K562 (cell line): ENCODE measurements around the gene HAVCR1. TPM values are rescaled to one million over a fixed set of nuclear protein-coding genes. Genes with fewer than 3 reads are reported as not detected.

ENCODE experiments used
- polyA plus RNA-seq, 8 experiments: library from polyadenylated mRNA; depleted of rRNA in 4 of 8; stranded (reverse) in 5 of 8; unstranded in 3 of 8; fragments of >200 nt; fragmentation: Nextera tagmentation in 2 of 8; fragmentation: Illumina TruSeq in 1 of 8; extraction: Ambion mirVana in 2 of 8; extraction: Trizol in 1 of 8; gene quantifications; 2 replicates each; pipeline versions ENCODE4 v1.2.1 to v1.2.3, GENCODE V29; 2011 to 2014; ENCODE audit warnings: inconsistent platforms in 1 of 8, missing spikeins in 1 of 8
- total RNA-seq, 7 experiments: library from RNA; depleted of rRNA in 6 of 7; stranded (reverse); fragments of >200 nt in 6 of 7; fragmentation: Illumina TruSeq in 2 of 7; extraction: Trizol in 2 of 7; gene quantifications; 2 replicates each; pipeline versions ENCODE4 v1.2.1 to v1.2.3, GENCODE V29; 2011 to 2021; ENCODE audit warnings: low replicate concordance in 1 of 7

Gene HAVCR1
- total and polyA plus RNA-seq, 9 of the 15 experiments (the other 6 are each of a cell fraction or from before 2014, with no cell fraction given), result 0.04 TPM; not detected in 8

Other genes with a start within 250 kb of the HAVCR1 start
- not detected in 2 replicates for gene PPP1R2B, start 208.8 kb downstream of the HAVCR1 start, total RNA-seq (2014; rRNA removed)
- gene PPP1R2B, start 208.8 kb downstream of the HAVCR1 start, total RNA-seq (2014; rRNA removed; fragmentation: Illumina TruSeq; extraction: Trizol), result 0.10 TPM in 1 of 2 replicates, not detected in the other
- not detected in 2 replicates for gene PPP1R2B, start 208.8 kb downstream of the HAVCR1 start, total RNA-seq (2015; rRNA removed; fragmentation: Illumina TruSeq; extraction: Trizol)
- not detected in 2 replicates for gene PPP1R2B, start 208.8 kb downstream of the HAVCR1 start, total RNA-seq (2021)
- 0.05 and 0.11 TPM in 2 replicates for gene PPP1R2B, start 208.8 kb downstream of the HAVCR1 start, polyA plus RNA-seq (2011; rRNA removed)
- 0.06 TPM in 1 of 2 replicates, not detected in the other for gene PPP1R2B, start 208.8 kb downstream of the HAVCR1 start, polyA plus RNA-seq (2014; fragmentation: Illumina TruSeq; extraction: Trizol)
- gene PPP1R2B, start 208.8 kb downstream of the HAVCR1 start, polyA plus RNA-seq (2014; fragmentation: Nextera tagmentation; extraction: Ambion mirVana), result not detected
- gene PPP1R2B, start 208.8 kb downstream of the HAVCR1 start, polyA plus RNA-seq (2014; rRNA removed), result 0.04 TPM in 1 of 2 replicates, not detected in the other
- not detected in 2 replicates for gene TIMD4, start 95.9 kb downstream of the HAVCR1 start, total RNA-seq (2014; rRNA removed)
- gene TIMD4, start 95.9 kb downstream of the HAVCR1 start, total RNA-seq (2014; rRNA removed; fragmentation: Illumina TruSeq; extraction: Trizol), result not detected in 2 replicates
- not detected in 2 replicates for gene TIMD4, start 95.9 kb downstream of the HAVCR1 start, total RNA-seq (2015; rRNA removed; fragmentation: Illumina TruSeq; extraction: Trizol)
- not detected in 2 replicates for gene TIMD4, start 95.9 kb downstream of the HAVCR1 start, total RNA-seq (2021)
- not detected in 2 replicates for gene TIMD4, start 95.9 kb downstream of the HAVCR1 start, polyA plus RNA-seq (2011; rRNA removed)
- not detected in 2 replicates for gene TIMD4, start 95.9 kb downstream of the HAVCR1 start, polyA plus RNA-seq (2014; fragmentation: Illumina TruSeq; extraction: Trizol)
- gene TIMD4, start 95.9 kb downstream of the HAVCR1 start, polyA plus RNA-seq (2014; fragmentation: Nextera tagmentation; extraction: Ambion mirVana), result not detected
- gene TIMD4, start 95.9 kb downstream of the HAVCR1 start, polyA plus RNA-seq (2014; rRNA removed), result not detected in 2 replicates
- gene HAVCR2, start 49.9 kb upstream of the HAVCR1 start, total RNA-seq (2014; rRNA removed), result 0.61 TPM in 1 of 2 replicates, not detected in the other
- 0.06 and 0.11 TPM in 2 replicates for gene HAVCR2, start 49.9 kb upstream of the HAVCR1 start, total RNA-seq (2014; rRNA removed; fragmentation: Illumina TruSeq; extraction: Trizol)
- gene HAVCR2, start 49.9 kb upstream of the HAVCR1 start, total RNA-seq (2015; rRNA removed; fragmentation: Illumina TruSeq; extraction: Trizol), result not detected in 2 replicates
- not detected in 2 replicates for gene HAVCR2, start 49.9 kb upstream of the HAVCR1 start, total RNA-seq (2021)
- gene HAVCR2, start 49.9 kb upstream of the HAVCR1 start, polyA plus RNA-seq (2011; rRNA removed), result 0.04 and 0.07 TPM in 2 replicates
- 0.04 TPM in 1 of 2 replicates, not detected in the other for gene HAVCR2, start 49.9 kb upstream of the HAVCR1 start, polyA plus RNA-seq (2014; fragmentation: Illumina TruSeq; extraction: Trizol)
- gene HAVCR2, start 49.9 kb upstream of the HAVCR1 start, polyA plus RNA-seq (2014; fragmentation: Nextera tagmentation; extraction: Ambion mirVana), result under 1 TPM in 1 of 2 experiments, not detected in 1; 0.07 TPM
- not detected in 2 replicates for gene HAVCR2, start 49.9 kb upstream of the HAVCR1 start, polyA plus RNA-seq (2014; rRNA removed)
- gene MED7, start 83.7 kb upstream of the HAVCR1 start, total RNA-seq (2014; rRNA removed), result 4.5 and 4.8 TPM in 2 replicates
- gene MED7, start 83.7 kb upstream of the HAVCR1 start, total RNA-seq (2014; rRNA removed; fragmentation: Illumina TruSeq; extraction: Trizol), result 11.2 and 12.9 TPM in 2 replicates
- gene MED7, start 83.7 kb upstream of the HAVCR1 start, total RNA-seq (2015; rRNA removed; fragmentation: Illumina TruSeq; extraction: Trizol), result 9.2 and 11.8 TPM in 2 replicates
- gene MED7, start 83.7 kb upstream of the HAVCR1 start, total RNA-seq (2021), result 6.7 and 7.2 TPM in 2 replicates
- gene MED7, start 83.7 kb upstream of the HAVCR1 start, polyA plus RNA-seq (2011; rRNA removed), result 10.6 and 15.4 TPM in 2 replicates
- gene MED7, start 83.7 kb upstream of the HAVCR1 start, polyA plus RNA-seq (2014; fragmentation: Illumina TruSeq; extraction: Trizol), result 13.6 and 17.4 TPM in 2 replicates
- gene MED7, start 83.7 kb upstream of the HAVCR1 start, polyA plus RNA-seq (2014; fragmentation: Nextera tagmentation; extraction: Ambion mirVana), result 10 to 100 TPM; 37.1 to 38.7 TPM
- gene MED7, start 83.7 kb upstream of the HAVCR1 start, polyA plus RNA-seq (2014; rRNA removed), result 12.2 and 16.9 TPM in 2 replicates
- gene GARIN3, start 107.1 kb upstream of the HAVCR1 start, total RNA-seq (2014; rRNA removed), result not detected in 2 replicates
- gene GARIN3, start 107.1 kb upstream of the HAVCR1 start, total RNA-seq (2014; rRNA removed; fragmentation: Illumina TruSeq; extraction: Trizol), result not detected in 2 replicates
- not detected in 2 replicates for gene GARIN3, start 107.1 kb upstream of the HAVCR1 start, total RNA-seq (2015; rRNA removed; fragmentation: Illumina TruSeq; extraction: Trizol)
- gene GARIN3, start 107.1 kb upstream of the HAVCR1 start, total RNA-seq (2021), result not detected in 2 replicates
- gene GARIN3, start 107.1 kb upstream of the HAVCR1 start, polyA plus RNA-seq (2011; rRNA removed), result not detected in 2 replicates
- gene GARIN3, start 107.1 kb upstream of the HAVCR1 start, polyA plus RNA-seq (2014; fragmentation: Illumina TruSeq; extraction: Trizol), result not detected in 2 replicates
- gene GARIN3, start 107.1 kb upstream of the HAVCR1 start, polyA plus RNA-seq (2014; fragmentation: Nextera tagmentation; extraction: Ambion mirVana), result not detected
- gene GARIN3, start 107.1 kb upstream of the HAVCR1 start, polyA plus RNA-seq (2014; rRNA removed), result not detected in 2 replicates
- gene ITK, start 121.7 kb upstream of the HAVCR1 start, total RNA-seq (2014; rRNA removed), result not detected in 2 replicates
- gene ITK, start 121.7 kb upstream of the HAVCR1 start, total RNA-seq (2014; rRNA removed; fragmentation: Illumina TruSeq; extraction: Trizol), result not detected in 2 replicates
- 0.04 TPM in 1 of 2 replicates, not detected in the other for gene ITK, start 121.7 kb upstream of the HAVCR1 start, total RNA-seq (2015; rRNA removed; fragmentation: Illumina TruSeq; extraction: Trizol)
- 0.75 and 0.81 TPM in 2 replicates for gene ITK, start 121.7 kb upstream of the HAVCR1 start, total RNA-seq (2021)
- gene ITK, start 121.7 kb upstream of the HAVCR1 start, polyA plus RNA-seq (2011; rRNA removed), result not detected in 2 replicates
- not detected in 2 replicates for gene ITK, start 121.7 kb upstream of the HAVCR1 start, polyA plus RNA-seq (2014; fragmentation: Illumina TruSeq; extraction: Trizol)
- gene ITK, start 121.7 kb upstream of the HAVCR1 start, polyA plus RNA-seq (2014; fragmentation: Nextera tagmentation; extraction: Ambion mirVana), result not detected
- gene ITK, start 121.7 kb upstream of the HAVCR1 start, polyA plus RNA-seq (2014; rRNA removed), result not detected in 2 replicates
- 1.2 and 2.4 TPM in 2 replicates for gene CYFIP2, start 207.0 kb upstream of the HAVCR1 start, total RNA-seq (2014; rRNA removed)
- 1.5 TPM in 2 replicates for gene CYFIP2, start 207.0 kb upstream of the HAVCR1 start, total RNA-seq (2014; rRNA removed; fragmentation: Illumina TruSeq; extraction: Trizol)
- gene CYFIP2, start 207.0 kb upstream of the HAVCR1 start, total RNA-seq (2015; rRNA removed; fragmentation: Illumina TruSeq; extraction: Trizol), result 0.76 and 0.83 TPM in 2 replicates
- gene CYFIP2, start 207.0 kb upstream of the HAVCR1 start, total RNA-seq (2021), result 2.9 and 3.6 TPM in 2 replicates
- not detected in 2 replicates for gene CYFIP2, start 207.0 kb upstream of the HAVCR1 start, polyA plus RNA-seq (2011; rRNA removed)
- gene CYFIP2, start 207.0 kb upstream of the HAVCR1 start, polyA plus RNA-seq (2014; fragmentation: Illumina TruSeq; extraction: Trizol), result 1.8 and 2.2 TPM in 2 replicates
- gene CYFIP2, start 207.0 kb upstream of the HAVCR1 start, polyA plus RNA-seq (2014; fragmentation: Nextera tagmentation; extraction: Ambion mirVana), result 1 to 10 TPM; 1.1 to 1.3 TPM
- 1.5 TPM in 2 replicates for gene CYFIP2, start 207.0 kb upstream of the HAVCR1 start, polyA plus RNA-seq (2014; rRNA removed)